Tibial nerve (tissue), 4 donors: Measurements from ENCODE around the gene RAB3GAP2. TPM values are rescaled to one million over a fixed set of nuclear protein-coding genes. Genes with fewer than 3 reads are reported as not detected.

Source experiments
- DNase-seq, 2 donors: peaks; one replicate each; pipeline ENCODE4 v3.0.0-alpha.2; 2019; ENCODE audit warnings: low spot score in 2 of 2
- H3K27ac ChIP-seq, 4 donors: fragments of 200-600 bp; sonication (generic) in 3 of 4; one replicate each; pipeline ENCODE4 v1.5.1; 2017 to 2019; ENCODE audit warnings: mild to moderate bottlenecking in 1 of 4
- H3K27me3 ChIP-seq, 2 donors: fragments of 200-600 bp; sonication (generic) in 1 of 2; one replicate each; pipeline versions ENCODE4 v1.5.1 to v1.6.0; 2017 to 2019
- H3K36me3 ChIP-seq, 3 donors: fragments of 200-600 bp; sonication (generic); one replicate each; pipeline ENCODE4 v1.5.1; 2018 to 2019
- H3K4me1 ChIP-seq, 4 donors: fragments of 200-600 bp; sonication (generic) in 3 of 4; one replicate each; pipeline ENCODE4 v1.5.1; 2017 to 2019
- H3K4me3 ChIP-seq, 4 donors: fragments of 200-600 bp; sonication (generic) in 3 of 4; one replicate each; pipeline ENCODE4 v1.5.1; 2017 to 2019; ENCODE audit warnings: mild to moderate bottlenecking in 1 of 4, moderate library complexity in 1 of 4
- H3K9me3 ChIP-seq, 4 donors: fragments of 200-600 bp; sonication (generic) in 3 of 4; one replicate each; pipeline ENCODE4 v1.5.1; 2017 to 2019
- CTCF ChIP-seq, 5 experiments: fragments of 200-600 bp in 3 of 5; fragments of 450-650 bp in 2 of 5; sonication (generic) in 3 of 5; IDR thresholded peaks; one replicate each; pipeline ENCODE4 v1.5.1; 2016 to 2019; ENCODE audit warnings: antibody characterized with exemption in 5 of 5, mild to moderate bottlenecking in 3 of 5, moderate library complexity in 2 of 5
- EP300 ChIP-seq, 2 donors: sonication (generic); formaldehyde crosslinking; IDR thresholded peaks; one replicate each; pipeline ENCODE4 v1.6.1; 2017; ENCODE audit warnings: antibody characterized with exemption in 2 of 2, mild to moderate bottlenecking in 1 of 2
- POLR2A ChIP-seq, 2 donors: fragments of 450-650 bp; IDR thresholded peaks; one replicate each; pipeline ENCODE4 v1.6.1; 2017; ENCODE audit warnings: antibody characterized with exemption in 2 of 2, mild to moderate bottlenecking in 2 of 2, moderate library complexity in 2 of 2
- WGBS, 2 donors: methylation state at CpG; one replicate each; pipeline ENCODE4 v1.1.5; 2018; 5-methylcytosine and 5-hydroxymethylcytosine counted together
- total RNA-seq, 4 donors: library from RNA; depleted of rRNA; stranded (reverse); fragments of >200 nt; gene quantifications; one replicate each; pipeline ENCODE4 v1.1.0, GENCODE V29; 2016

RAB3GAP2 gene
- total RNA-seq, 4 donors from 2014 or later = 30.6 to 36.8 (median 31.2) TPM

DNA sequence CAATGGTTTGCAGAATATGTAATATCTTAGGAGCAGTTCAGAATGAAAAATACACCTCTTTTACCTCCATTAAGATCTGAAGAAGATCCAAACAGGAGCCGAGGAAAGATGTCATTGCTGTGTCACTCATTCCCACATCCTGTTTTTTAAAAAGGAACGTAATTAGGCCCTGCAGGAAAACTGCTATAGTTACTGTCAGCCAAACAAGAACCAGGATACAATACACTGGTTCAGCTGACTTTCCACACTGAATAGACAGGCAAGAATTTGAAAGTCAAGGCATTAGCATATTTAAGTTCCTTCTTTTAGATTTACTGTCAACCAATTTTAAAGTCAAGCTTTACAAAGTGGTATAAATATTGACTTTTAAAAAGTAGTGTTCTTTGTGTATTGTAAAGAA, 114.5 kb downstream of the RAB3GAP2 start:
- peaks cover 0 to 3% (median 0%) of the 10 kb centered on the region in 4 donors for H3K4me1 ChIP-seq
- WGBS, 2 donors = 57 to 60% methylated on average over 2 of the region's 2 CpGs
- no peak overlapping the region for H3K27ac ChIP-seq
- DNase-seq = no peak
- no peak for TF ChIP-seq EP300 (IDR thresholded peaks at IDR 0.05)
- no peak for TF ChIP-seq POLR2A (IDR thresholded peaks at IDR 0.05)
- TF ChIP-seq CTCF (IDR thresholded peaks at IDR 0.05) = no peak
- peaks cover 0 to 79% (median 0%) of the 10 kb centered on the region in 3 donors for H3K36me3 ChIP-seq
- no peaks in the 10 kb centered on the region for H3K27me3 ChIP-seq
- no peak overlapping the region for H3K4me3 ChIP-seq
- H3K9me3 ChIP-seq = no peaks in the 10 kb centered on the region

GRCh38 chr1:220156620-220157146, 115.6 kb downstream of the RAB3GAP2 start:
- no peak overlapping the region for H3K27ac ChIP-seq
- H3K9me3 ChIP-seq = no peaks in the 10 kb centered on the region
- peaks cover 0 to 13% (median 4%) of the 10 kb centered on the region in 4 donors for H3K4me1 ChIP-seq
- 85 to 90% methylated on average over 4 of the region's 4 CpGs for WGBS, 2 donors
- TF ChIP-seq POLR2A (IDR thresholded peaks at IDR 0.05) (no peak), EP300 (IDR thresholded peaks at IDR 0.05) (no peak), CTCF (IDR thresholded peaks at IDR 0.05) (no peak)
- no peak for DNase-seq
- no peak overlapping the region for H3K4me3 ChIP-seq
- H3K36me3 ChIP-seq = peaks cover 0 to 82% (median 0%) of the 10 kb centered on the region in 3 donors
- H3K27me3 ChIP-seq = no peaks in the 10 kb centered on the region

DNA sequence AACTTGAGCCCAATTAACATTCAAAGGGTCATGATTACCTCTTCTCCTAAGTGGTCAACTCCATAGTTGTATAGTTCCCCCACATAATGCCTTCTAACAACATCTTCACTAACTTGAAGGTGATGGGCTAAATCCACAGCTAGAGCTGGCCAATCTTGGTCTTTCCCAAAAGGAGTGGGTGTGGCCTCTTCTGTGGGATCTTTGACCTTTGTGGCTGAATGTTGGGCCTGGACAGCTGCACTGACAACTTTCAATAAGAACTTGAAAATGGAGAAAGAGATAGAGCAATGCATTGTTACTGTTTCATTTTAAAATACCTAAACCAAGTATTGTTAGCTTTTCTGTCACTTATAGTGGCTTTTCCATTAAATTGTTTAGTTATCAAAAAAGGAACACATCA, 119.1 kb downstream of the RAB3GAP2 start:
- Histone ChIP-seq H3K27me3 (no peaks in the 10 kb centered on the region), H3K4me3 (no peak overlapping the region), H3K9me3 (no peaks in the 10 kb centered on the region), H3K27ac (peak overlapping the region in 2 of 4 donors; percentile 63 to 83), H3K36me3 (peaks cover 0 to 61% (median 0%) of the 10 kb centered on the region in 3 donors), H3K4me1 (peaks cover 0 to 36% (median 11%) of the 10 kb centered on the region in 4 donors)
- no peak for DNase-seq
- TF ChIP-seq EP300 (IDR thresholded peaks at IDR 0.05) (no peak), POLR2A (IDR thresholded peaks at IDR 0.05) (no peak), CTCF (IDR thresholded peaks at IDR 0.05) (no peak)

DNA sequence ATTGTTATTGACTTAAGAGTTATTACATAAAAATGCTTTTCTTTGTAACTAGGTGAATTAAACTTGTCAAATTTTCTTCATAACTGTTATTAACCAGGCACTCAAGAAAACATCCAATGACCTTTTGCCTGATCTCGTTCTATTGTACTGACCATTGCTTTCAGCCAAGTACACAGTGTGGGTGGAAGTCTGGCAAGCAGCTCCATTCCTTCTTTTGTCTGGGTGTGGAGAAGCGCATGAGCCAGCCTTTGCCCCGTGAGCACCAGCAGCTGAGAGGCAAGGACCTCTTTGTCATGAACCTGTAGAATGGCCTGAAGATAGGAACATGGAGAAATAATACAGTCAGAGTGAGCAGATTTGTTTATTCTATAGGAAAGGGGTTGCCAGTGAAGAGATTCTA, 120.8 kb downstream of the RAB3GAP2 start:
- H3K9me3 ChIP-seq = no peaks in the 10 kb centered on the region
- no peak overlapping the region for H3K4me3 ChIP-seq
- H3K4me1 ChIP-seq = peaks cover 0 to 36% (median 11%) of the 10 kb centered on the region in 4 donors
- 11 to 19% methylated on average over 3 of the region's 3 CpGs for WGBS, 2 donors
- peak overlapping the region; percentile 41 to 83 (median 63) for H3K27ac ChIP-seq
- H3K36me3 ChIP-seq = peaks cover 0 to 63% (median 0%) of the 10 kb centered on the region in 3 donors
- no peaks in the 10 kb centered on the region for H3K27me3 ChIP-seq
- TF ChIP-seq CTCF (IDR thresholded peaks at IDR 0.05) = no peak
- peak; percentile 13 to 71 for TF ChIP-seq EP300 (IDR thresholded peaks at IDR 0.05)
- TF ChIP-seq POLR2A (IDR thresholded peaks at IDR 0.05) = no peak
- DNase-seq = peak; percentile 20 to 28

GRCh38 chr1:220149742-220150141, 122.5 kb downstream of the RAB3GAP2 start:
- Histone ChIP-seq H3K4me1 (peaks cover 0 to 36% (median 11%) of the 10 kb centered on the region in 4 donors), H3K9me3 (no peaks in the 10 kb centered on the region), H3K27ac (peak overlapping the region in 2 of 4 donors; percentile 63 to 83), H3K4me3 (no peak overlapping the region), H3K27me3 (no peaks in the 10 kb centered on the region), H3K36me3 (peaks cover 0 to 63% (median 0%) of the 10 kb centered on the region in 3 donors)
- TF ChIP-seq EP300 (IDR thresholded peaks at IDR 0.05) (no peak), CTCF (IDR thresholded peaks at IDR 0.05) (no peak), POLR2A (IDR thresholded peaks at IDR 0.05) (no peak)
- DNase-seq = no peak
- 43 to 67% methylated on average over 1 of the region's 1 CpG for WGBS, 2 donors
